ENCODE measurements around the gene RFC5. TPM values are rescaled to one million over a fixed set of nuclear protein-coding genes. Genes with fewer than 3 reads are reported as not detected.
A peak's percentile ranks its signal among the peaks of the same experiment; 100 is the strongest.

The RFC5 gene
- total and polyA plus RNA-seq, 2 of the 8 experiments (the other 6 are each of a cell fraction or from before 2014, with no cell fraction given), result 34.4 to 40.6 TPM

- TF ChIP-seq CHD7 (IDR thresholded peaks at IDR 0.05; ENCODE audit: insufficient replicate concordance, low read length) (no peak), EZH2 (IDR thresholded peaks at IDR 0.05; ENCODE audit: low read depth, low read length, severe bottlenecking) (no peak), YY1 (IDR thresholded peaks at IDR 0.05; ENCODE audit: low read depth, low read length) (peak; percentile 68; the same call in 1 of the 2 replicates), SIRT6 (IDR thresholded peaks at IDR 0.05; ENCODE audit: low read length) (no peak), ASH2L (IDR thresholded peaks at IDR 0.05; ENCODE audit: low read length) (peak; percentile 88), MAFK (IDR thresholded peaks at IDR 0.05; ENCODE audit: low read depth, low read length) (no peak), SRF (IDR thresholded peaks at IDR 0.05; ENCODE audit: low read depth, low read length) (no peak), TCF12 (IDR thresholded peaks at IDR 0.05; ENCODE audit: low read depth, low read length) (no peak), JUND (IDR thresholded peaks at IDR 0.05; ENCODE audit: low read length) (no peak), EGR1 (IDR thresholded peaks at IDR 0.05; ENCODE audit: borderline replicate concordance, low read depth, low read length) (no peak), MAX (IDR thresholded peaks at IDR 0.05) (peak; percentile 79)
Measured at GRCh38 chr12:118016424-118017264, at the start of gene RFC5 (continued).
